Daoy (cell line): Measurements from ENCODE around the gene RASSF7. TPM values are rescaled to one million over a fixed set of nuclear protein-coding genes. Genes with fewer than 3 reads are reported as not detected.
A peak's percentile ranks its signal among the peaks of the same experiment; 100 is the strongest.

ENCODE experiments used
- DNase-seq: peaks from one replicate; pipeline ENCODE4 v3.0.0-alpha.2; 2015; ENCODE audit warnings: low read depth
- total RNA-seq: library from RNA; depleted of rRNA; stranded (reverse); fragments of >200 nt; shearing (Covaris generic); gene quantifications from 2 replicates; pipeline ENCODE4 v1.2.3, GENCODE V29; 2014

RASSF7 gene
- total RNA-seq, 1 experiment from 2014 or later, result 19.8 TPM

GRCh38 chr11:586376-587316 is 25.9 kb downstream of the RASSF7 start:
- no peak for DNase-seq

GRCh38 chr11:587546-587945 is 26.8 kb downstream of the RASSF7 start:
- no peak for DNase-seq

GRCh38 chr11:587978-588380 is 27.2 kb downstream of the RASSF7 start:
- DNase-seq, result no peak

- no peak for DNase-seq
These were observed 29.0 kb downstream of the RASSF7 start for GRCh38 chr11:589798-590197.

GRCh38 chr11:590997-591396 is 30.2 kb downstream of the RASSF7 start:
- DNase-seq, result no peak

- DNase-seq, result no peak
These were observed 31.7 kb downstream of the RASSF7 start for GRCh38 chr11:592501-592900.

GRCh38 chr11:592918-593317 is 32.1 kb downstream of the RASSF7 start:
- DNase-seq, result no peak

GRCh38 chr11:593347-593746 is 32.6 kb downstream of the RASSF7 start:
- DNase-seq, result no peak

- no peak for DNase-seq
These were observed 34.6 kb downstream of the RASSF7 start for GRCh38 chr11:595400-595799.

GRCh38 chr11:596374-596773 is 35.6 kb downstream of the RASSF7 start:
- DNase-seq, result no peak

- DNase-seq, result no peak
These were observed 36.5 kb downstream of the RASSF7 start for GRCh38 chr11:597166-597725.

- DNase-seq, result no peak
These were observed 37.4 kb downstream of the RASSF7 start for GRCh38 chr11:598005-598680.

GRCh38 chr11:601573-602245 is 40.9 kb downstream of the RASSF7 start:
- no peak for DNase-seq

- DNase-seq, result no peak
These were observed 42.4 kb downstream of the RASSF7 start for GRCh38 chr11:603154-603553.

- no peak for DNase-seq
These were observed 44.7 kb downstream of the RASSF7 start for GRCh38 chr11:605286-606129.

- peak; percentile 42 for DNase-seq
These were observed 45.5 kb downstream of the RASSF7 start for GRCh38 chr11:606245-606644.

GRCh38 chr11:607020-607780 is 46.4 kb downstream of the RASSF7 start:
- DNase-seq, result no peak

- DNase-seq, result no peak
These were observed 47.3 kb downstream of the RASSF7 start for GRCh38 chr11:607971-608659.

GRCh38 chr11:608791-609251 is 48.1 kb downstream of the RASSF7 start:
- DNase-seq, result no peak

GRCh38 chr11:609341-609811 is 48.6 kb downstream of the RASSF7 start:
- no peak for DNase-seq
